ENCODE results near the gene MGP. TPM values are rescaled to one million over a fixed set of nuclear protein-coding genes. Genes with fewer than 3 reads are reported as not detected.

The MGP gene
- polyA plus RNA-seq, 1 donor from 2014 or later, result 0.90 TPM

DNA sequence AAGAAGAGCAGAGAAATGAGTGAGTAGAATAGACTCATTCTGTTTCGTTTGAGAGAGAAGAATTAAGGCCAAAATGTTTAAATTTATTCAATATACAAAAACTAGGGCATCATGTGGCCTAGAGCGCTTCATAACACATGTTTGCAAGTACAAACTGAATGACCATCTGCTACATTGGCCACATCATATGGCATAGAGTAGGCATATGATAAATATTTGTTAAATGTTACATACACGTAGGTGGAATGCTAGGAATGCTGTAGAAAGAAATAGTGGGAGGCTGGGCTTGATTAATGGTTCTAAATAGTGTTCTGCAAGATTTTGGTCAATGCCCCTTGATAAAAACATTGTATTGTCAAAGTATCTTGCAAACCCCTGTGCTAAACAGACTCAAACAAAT, 10.8 kb downstream of the MGP start:
- TF ChIP-seq EZH2 (IDR thresholded peaks at IDR 0.05; ENCODE audit: borderline replicate concordance, insufficient read depth, low read length, poor library complexity, severe bottlenecking) (no peak), SMC3 (conservative IDR thresholded peaks at IDR 0.05; ENCODE audit: poor library complexity) (no peak), MXI1 (conservative IDR thresholded peaks at IDR 0.05; ENCODE audit: poor library complexity, severe bottlenecking) (no peak), TAF1 (IDR thresholded peaks at IDR 0.05; ENCODE audit: low read depth) (no peak), EP300 (conservative IDR thresholded peaks at IDR 0.05; ENCODE audit: poor library complexity, severe bottlenecking) (no peak), RAD21 (conservative IDR thresholded peaks at IDR 0.05) (no peak), POLR2AphosphoS5 (IDR thresholded peaks at IDR 0.05) (no peak)
- TF ChIP-seq, protein P1, sequence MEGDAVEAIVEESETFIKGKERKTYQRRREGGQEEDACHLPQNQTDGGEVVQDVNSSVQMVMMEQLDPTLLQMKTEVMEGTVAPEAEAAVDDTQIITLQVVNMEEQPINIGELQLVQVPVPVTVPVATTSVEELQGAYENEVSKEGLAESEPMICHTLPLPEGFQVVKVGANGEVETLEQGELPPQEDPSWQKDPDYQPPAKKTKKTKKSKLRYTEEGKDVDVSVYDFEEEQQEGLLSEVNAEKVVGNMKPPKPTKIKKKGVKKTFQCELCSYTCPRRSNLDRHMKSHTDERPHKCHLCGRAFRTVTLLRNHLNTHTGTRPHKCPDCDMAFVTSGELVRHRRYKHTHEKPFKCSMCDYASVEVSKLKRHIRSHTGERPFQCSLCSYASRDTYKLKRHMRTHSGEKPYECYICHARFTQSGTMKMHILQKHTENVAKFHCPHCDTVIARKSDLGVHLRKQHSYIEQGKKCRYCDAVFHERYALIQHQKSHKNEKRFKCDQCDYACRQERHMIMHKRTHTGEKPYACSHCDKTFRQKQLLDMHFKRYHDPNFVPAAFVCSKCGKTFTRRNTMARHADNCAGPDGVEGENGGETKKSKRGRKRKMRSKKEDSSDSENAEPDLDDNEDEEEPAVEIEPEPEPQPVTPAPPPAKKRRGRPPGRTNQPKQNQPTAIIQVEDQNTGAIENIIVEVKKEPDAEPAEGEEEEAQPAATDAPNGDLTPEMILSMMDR (IDR thresholded peaks at IDR 0.05; ENCODE audit: poor library complexity, severe bottlenecking), result no peak
- TF ChIP-seq, protein P2, sequence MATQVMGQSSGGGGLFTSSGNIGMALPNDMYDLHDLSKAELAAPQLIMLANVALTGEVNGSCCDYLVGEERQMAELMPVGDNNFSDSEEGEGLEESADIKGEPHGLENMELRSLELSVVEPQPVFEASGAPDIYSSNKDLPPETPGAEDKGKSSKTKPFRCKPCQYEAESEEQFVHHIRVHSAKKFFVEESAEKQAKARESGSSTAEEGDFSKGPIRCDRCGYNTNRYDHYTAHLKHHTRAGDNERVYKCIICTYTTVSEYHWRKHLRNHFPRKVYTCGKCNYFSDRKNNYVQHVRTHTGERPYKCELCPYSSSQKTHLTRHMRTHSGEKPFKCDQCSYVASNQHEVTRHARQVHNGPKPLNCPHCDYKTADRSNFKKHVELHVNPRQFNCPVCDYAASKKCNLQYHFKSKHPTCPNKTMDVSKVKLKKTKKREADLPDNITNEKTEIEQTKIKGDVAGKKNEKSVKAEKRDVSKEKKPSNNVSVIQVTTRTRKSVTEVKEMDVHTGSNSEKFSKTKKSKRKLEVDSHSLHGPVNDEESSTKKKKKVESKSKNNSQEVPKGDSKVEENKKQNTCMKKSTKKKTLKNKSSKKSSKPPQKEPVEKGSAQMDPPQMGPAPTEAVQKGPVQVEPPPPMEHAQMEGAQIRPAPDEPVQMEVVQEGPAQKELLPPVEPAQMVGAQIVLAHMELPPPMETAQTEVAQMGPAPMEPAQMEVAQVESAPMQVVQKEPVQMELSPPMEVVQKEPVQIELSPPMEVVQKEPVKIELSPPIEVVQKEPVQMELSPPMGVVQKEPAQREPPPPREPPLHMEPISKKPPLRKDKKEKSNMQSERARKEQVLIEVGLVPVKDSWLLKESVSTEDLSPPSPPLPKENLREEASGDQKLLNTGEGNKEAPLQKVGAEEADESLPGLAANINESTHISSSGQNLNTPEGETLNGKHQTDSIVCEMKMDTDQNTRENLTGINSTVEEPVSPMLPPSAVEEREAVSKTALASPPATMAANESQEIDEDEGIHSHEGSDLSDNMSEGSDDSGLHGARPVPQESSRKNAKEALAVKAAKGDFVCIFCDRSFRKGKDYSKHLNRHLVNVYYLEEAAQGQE (IDR thresholded peaks at IDR 0.05; ENCODE audit: borderline replicate concordance), result no peak
- Histone ChIP-seq H3K36me3 (ENCODE audit: insufficient read depth, low read length) (no peaks in the 10 kb centered on the region), H3K4me3 (ENCODE audit: low read length) (no peak overlapping the region), H4K20me1 (ENCODE audit: insufficient read depth) (no peaks in the 10 kb centered on the region), H3K27me3 (ENCODE audit: insufficient read depth, low read depth, low read length) (no peaks in the 10 kb centered on the region), H3K79me2 (replicated peaks; ENCODE audit: insufficient read depth, low read length) (no peaks in the 10 kb centered on the region), H2AFZ (ENCODE audit: low read depth, low read length) (no peak overlapping the region), H3K9me2 (ENCODE audit: insufficient read depth, low read length) (no peaks in the 10 kb centered on the region), H3F3A (ENCODE audit: insufficient read depth, low read length, poor library complexity, severe bottlenecking) (no peaks in the 10 kb centered on the region), H3K27ac (ENCODE audit: low read length) (no peak overlapping the region), H3K4me2 (ENCODE audit: low read length) (no peak overlapping the region), H3K9me3 (ENCODE audit: low read length) (no peaks in the 10 kb centered on the region), H3K9ac (ENCODE audit: low read length) (no peak overlapping the region)

DNA sequence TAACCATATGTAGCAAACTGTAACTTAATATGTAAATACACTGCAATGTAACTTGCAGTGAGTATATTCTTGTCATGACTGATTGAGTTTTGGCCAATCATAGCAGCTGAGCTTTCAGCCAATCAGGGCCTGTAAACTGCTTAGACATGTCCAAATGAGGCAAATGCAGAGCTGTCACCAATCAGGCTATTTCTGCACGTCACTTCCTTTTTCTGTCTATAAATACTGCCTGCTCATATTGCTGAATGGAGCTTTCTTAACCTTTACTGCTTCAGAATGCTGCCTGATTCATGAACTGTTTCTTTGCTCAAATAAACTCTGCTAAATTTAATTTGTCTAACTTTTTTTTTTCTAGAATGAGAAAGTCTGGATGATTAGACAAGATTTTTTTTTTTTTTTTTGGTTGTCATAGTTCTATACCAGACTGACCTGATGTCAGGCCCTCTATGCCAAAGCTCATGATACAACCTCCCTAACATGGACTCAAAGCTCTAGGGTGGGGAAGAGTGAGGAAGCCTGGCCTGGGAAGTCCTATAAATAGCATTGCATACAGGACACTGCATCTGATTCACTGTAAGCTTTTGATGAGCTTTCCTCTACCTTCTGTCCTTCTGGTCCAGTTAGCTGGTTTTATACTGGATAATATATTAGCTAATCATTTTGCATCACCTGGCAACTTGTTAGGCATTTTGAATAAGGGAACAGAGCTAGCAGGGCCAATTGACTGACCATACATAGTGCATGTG, 12.0 kb downstream of the MGP start:
- Histone ChIP-seq H3K27ac (ENCODE audit: low read length) (no peak overlapping the region), H3K79me2 (replicated peaks; ENCODE audit: insufficient read depth, low read length) (no peaks in the 10 kb centered on the region), H3K27me3 (ENCODE audit: insufficient read depth, low read depth, low read length) (no peaks in the 10 kb centered on the region), H3K36me3 (ENCODE audit: insufficient read depth, low read length) (no peaks in the 10 kb centered on the region), H3K4me2 (ENCODE audit: low read length) (no peak overlapping the region), H2AFZ (ENCODE audit: low read depth, low read length) (no peak overlapping the region), H3K4me3 (ENCODE audit: low read length) (no peak overlapping the region), H3K9ac (ENCODE audit: low read length) (no peak overlapping the region), H3K9me3 (ENCODE audit: low read length) (no peaks in the 10 kb centered on the region), H3K9me2 (ENCODE audit: insufficient read depth, low read length) (no peaks in the 10 kb centered on the region), H3F3A (ENCODE audit: insufficient read depth, low read length, poor library complexity, severe bottlenecking) (no peaks in the 10 kb centered on the region), H4K20me1 (ENCODE audit: insufficient read depth) (no peaks in the 10 kb centered on the region)
- TF ChIP-seq TAF1 (IDR thresholded peaks at IDR 0.05; ENCODE audit: low read depth) (no peak), EZH2 (IDR thresholded peaks at IDR 0.05; ENCODE audit: borderline replicate concordance, insufficient read depth, low read length, poor library complexity, severe bottlenecking) (no peak), MXI1 (conservative IDR thresholded peaks at IDR 0.05; ENCODE audit: poor library complexity, severe bottlenecking) (no peak), POLR2AphosphoS5 (IDR thresholded peaks at IDR 0.05) (no peak), RAD21 (conservative IDR thresholded peaks at IDR 0.05) (no peak), SMC3 (conservative IDR thresholded peaks at IDR 0.05; ENCODE audit: poor library complexity) (no peak), EP300 (conservative IDR thresholded peaks at IDR 0.05; ENCODE audit: poor library complexity, severe bottlenecking) (no peak)
- TF ChIP-seq, protein P2 (IDR thresholded peaks at IDR 0.05; ENCODE audit: borderline replicate concordance), result no peak
- TF ChIP-seq, protein P1 (IDR thresholded peaks at IDR 0.05; ENCODE audit: poor library complexity, severe bottlenecking), result no peak
